HepG2 (cell line): ENCODE results near the gene LIMD2. TPM values are rescaled to one million over a fixed set of nuclear protein-coding genes. Genes with fewer than 3 reads are reported as not detected.
"Not testable (repeated sequence)": the region's sequence is repeated elsewhere in the genome, so short reads cannot be mapped to it uniquely, and the experiment has no call there.

Experiments used
- ATAC-seq: fragments of 200-7000 bp; cut with Tn5 transposase; 3 replicates; pipeline ENCODE4 v1.9.1; 2020; ENCODE audit warnings: mild to moderate bottlenecking, moderate library complexity
- BruUV-seq: library from RNA; stranded (reverse); fragments of 400-500 nt; replicated peaks from 2 replicates; lab custom pipeline; 2021; lab: Mats Ljungman, UMichigan
- CTCF ChIA-PET: fragments of 300-600 bp; formaldehyde crosslinking; extraction: SDS; loops from one replicate; lab custom pipeline; 2021; ENCODE audit warnings: low total read pairs, inconsistent platforms, low intra/inter-chr PET ratio; lab: Yijun Ruan, JAX
- POLR2A ChIA-PET: fragments of 350-600 bp; sonication (Branson Sonifier 250); formaldehyde crosslinking; loops from one replicate; lab custom pipeline; 2020; ENCODE audit warnings: antibody characterized with exemption, inconsistent platforms; lab: Yijun Ruan, JAX
- DNase-seq: peaks from one replicate; pipeline ENCODE4 v3.0.0-alpha.2; 2015; ENCODE audit warnings: low spot score
- FAIRE-seq: peaks from 3 replicates; lab custom pipeline; 2011; peaks lifted over from hg19 to GRCh38; lab: Jason Lieb, UNC
- H2AFZ ChIP-seq: one replicate; pipeline ENCODE4 v1.6.1; 2011; ENCODE audit warnings: low read length, inconsistent platforms
- H3K27ac ChIP-seq: fragments of 300-600 bp; 3 replicates; pipeline ENCODE4 v1.8.0; 2011; ENCODE audit warnings: mixed run types, mild to moderate bottlenecking, mixed read lengths, low read length, inconsistent platforms; ENCODE audit not compliant: insufficient read depth; ENCODE audit errors: extremely low read length
- H3K27me3 ChIP-seq, 2 experiments: fragments of 200-600 bp in 1 of 2; 2 replicates in 1 of 2; 3 replicates in 1 of 2; pipeline versions ENCODE4 v1.6.0 to v1.8.0; 2011; ENCODE audit warnings: low read length in 2 of 2, mild to moderate bottlenecking in 2 of 2, moderate library complexity in 2 of 2, inconsistent platforms in 1 of 2; ENCODE audit not compliant: insufficient read depth in 2 of 2, control insufficient read depth in 1 of 2
- H3K36me3 ChIP-seq, 2 experiments: fragments of 200-600 bp in 1 of 2; replicated peaks in 1 of 2; 2 replicates in 1 of 2; 3 replicates in 1 of 2; pipeline versions ENCODE4 v1.5.1 to v1.8.0; 2011; ENCODE audit warnings: low read length in 2 of 2, inconsistent platforms in 1 of 2; ENCODE audit not compliant: insufficient read depth in 2 of 2, control insufficient read depth in 1 of 2
- H3K4me1 ChIP-seq: 2 replicates; pipeline ENCODE4 v1.5.1; 2012; ENCODE audit warnings: low read length, inconsistent platforms; ENCODE audit not compliant: insufficient read depth
- H3K4me2 ChIP-seq: 2 replicates; pipeline ENCODE4 v1.6.0; 2011; ENCODE audit warnings: low read depth, low read length, inconsistent platforms
- H3K4me3 ChIP-seq, 3 experiments: fragments of 200-600 bp in 1 of 3; sonication (generic), shearing (Covaris generic) in 1 of 3; replicated peaks in 1 of 3; 2 replicates each; pipeline ENCODE4 v1.5.1; 2011 to 2016; ENCODE audit warnings: low read length in 3 of 3, inconsistent platforms in 2 of 3, low read depth in 2 of 3, mild to moderate bottlenecking in 2 of 3, control low read depth in 1 of 3, mixed read lengths in 1 of 3; ENCODE audit not compliant: insufficient read depth in 1 of 3
- H3K79me2 ChIP-seq: one replicate; pipeline ENCODE4 v1.6.1; 2011; ENCODE audit warnings: low read length, inconsistent platforms; ENCODE audit not compliant: insufficient read depth
- H3K9ac ChIP-seq: 2 replicates; pipeline ENCODE4 v1.6.0; 2011; ENCODE audit warnings: mild to moderate bottlenecking, low read depth, low read length, inconsistent platforms; ENCODE audit not compliant: insufficient read depth
- H3K9me3 ChIP-seq: 2 replicates; pipeline ENCODE4 v1.5.1; 2012; ENCODE audit warnings: mild to moderate bottlenecking, low read length
- H4K20me1 ChIP-seq: 2 replicates; pipeline ENCODE4 v1.6.0; 2011; ENCODE audit warnings: inconsistent platforms, mild to moderate bottlenecking, low read length, moderate library complexity; ENCODE audit not compliant: insufficient read depth
- DR1 ChIP-seq: sonication (generic); formaldehyde crosslinking; IDR thresholded peaks from 2 replicates; pipeline ENCODE4 v1.8.0; 2021; ENCODE audit warnings: mild to moderate bottlenecking, missing genetic modification reagents, inconsistent platforms
- KDM6A ChIP-seq: IDR thresholded peaks from 2 replicates; pipeline ENCODE4 v1.6.1; 2016; ENCODE audit warnings: low read depth
- MED1 ChIP-seq: sonication (generic); formaldehyde crosslinking; IDR thresholded peaks from 2 replicates; pipeline ENCODE4 v1.4.0; 2020; ENCODE audit warnings: missing genetic modification reagents
- MED13 ChIP-seq: sonication (generic); formaldehyde crosslinking; IDR thresholded peaks from 2 replicates; pipeline ENCODE4 v1.5.0; 2020; ENCODE audit warnings: missing genetic modification reagents
- NCOA2 ChIP-seq: sonication (generic); formaldehyde crosslinking; IDR thresholded peaks from 2 replicates; pipeline ENCODE4 v1.8.0; 2022; ENCODE audit warnings: inconsistent platforms
- PHF5A ChIP-seq: IDR thresholded peaks from one replicate; pipeline ENCODE4 v1.6.1; 2018; ENCODE audit warnings: low read depth, missing genetic modification reagents; ENCODE audit not compliant: unreplicated experiment
- POLR2AphosphoS5 ChIP-seq: IDR thresholded peaks from 2 replicates; pipeline ENCODE4 v1.6.1; 2012; ENCODE audit warnings: low read depth, low read length
- SAFB2 ChIP-seq: sonication (generic); formaldehyde crosslinking; IDR thresholded peaks from 2 replicates; pipeline ENCODE4 v1.5.1; 2020; ENCODE audit warnings: missing genetic modification reagents, low read depth, mild to moderate bottlenecking, borderline replicate concordance
- SNAI1 ChIP-seq: sonication (generic); formaldehyde crosslinking; IDR thresholded peaks from 2 replicates; pipeline ENCODE4 v1.5.0; 2020; ENCODE audit warnings: mild to moderate bottlenecking, missing genetic modification reagents, borderline replicate concordance
- ZBTB1 ChIP-seq: sonication (generic); formaldehyde crosslinking; IDR thresholded peaks from 2 replicates; pipeline ENCODE4 v1.4.0; 2020; ENCODE audit warnings: missing genetic modification reagents, borderline replicate concordance
- ZMYM2 ChIP-seq: sonication (generic); formaldehyde crosslinking; IDR thresholded peaks from 2 replicates; pipeline ENCODE4 v1.8.0; 2022; ENCODE audit warnings: mild to moderate bottlenecking, missing genetic modification reagents
- ZNF234 ChIP-seq: sonication (generic); formaldehyde crosslinking; conservative IDR thresholded peaks from 2 replicates; pipeline ENCODE4 v1.5.1; 2020; ENCODE audit warnings: mild to moderate bottlenecking, missing genetic modification reagents
- ZNF746 ChIP-seq: sonication (generic); formaldehyde crosslinking; IDR thresholded peaks from 2 replicates; pipeline ENCODE4 v1.8.0; 2022; ENCODE audit warnings: mild to moderate bottlenecking, missing genetic modification reagents
- WGBS: methylation state at CpG from one replicate; pipeline ENCODE4 v1.1.6; 2017; ENCODE audit warnings: low lambda C conversion rate; 5-methylcytosine and 5-hydroxymethylcytosine counted together
- in situ Hi-C: cut with HindIII; loops from 2 replicates; pipeline ENCODE4 v1.10.0; 2017; ENCODE audit warnings: low pct_unique_long_range_greater_than_20kb; ENCODE audit not compliant: extremely low pct_ligation_motif_present
- intact Hi-C: fragments of 100-400 bp; cut with micrococcal nuclease; formaldehyde crosslinking; loops from one replicate; pipeline ENCODE4 v1.10.0; 2022; ENCODE audit not compliant: unreplicated experiment
- polyA plus RNA-seq, 8 experiments: library from polyadenylated mRNA; depleted of rRNA in 3 of 8; stranded (reverse) in 7 of 8; unstranded in 1 of 8; fragments of >200 nt; fragmentation: Illumina TruSeq in 4 of 8; extraction: Trizol in 4 of 8; gene quantifications; 2 replicates each; pipeline versions ENCODE4 v1.2.1 to v1.2.3, GENCODE V29; 2011 to 2016; ENCODE audit warnings: low read depth in 4 of 8, missing spikeins in 1 of 8, mixed read lengths in 1 of 8; ENCODE audit not compliant: insufficient read depth in 1 of 8
- total RNA-seq, 5 experiments: library from RNA; depleted of rRNA; stranded (reverse); fragments of >200 nt; fragmentation: Illumina TruSeq; extraction: Trizol; gene quantifications; 2 replicates each; pipeline ENCODE4 v1.2.3, GENCODE V29; 2016; ENCODE audit warnings: low read depth in 1 of 5
- TF ChIP-seq, protein P1 (sequence below): sonication (generic); formaldehyde crosslinking; IDR thresholded peaks from 2 replicates; pipeline ENCODE4 v1.4.0; 2020; ENCODE audit warnings: mild to moderate bottlenecking, missing genetic modification reagents
- TF ChIP-seq, protein P2 (sequence below): IDR thresholded peaks from 2 replicates; pipeline ENCODE4 v1.6.1; 2016; ENCODE audit warnings: low read depth
- TF ChIP-seq, protein P3 (sequence below): IDR thresholded peaks from 2 replicates; pipeline ENCODE4 v1.6.1; 2016; ENCODE audit warnings: missing compliant biosample characterization, missing genetic modification reagents, borderline replicate concordance

LIMD2 gene
- total and polyA plus RNA-seq, 2 of the 13 experiments (the other 11 are each of a cell fraction or from before 2014, with no cell fraction given), result 9.0 to 20.8 TPM

DNA sequence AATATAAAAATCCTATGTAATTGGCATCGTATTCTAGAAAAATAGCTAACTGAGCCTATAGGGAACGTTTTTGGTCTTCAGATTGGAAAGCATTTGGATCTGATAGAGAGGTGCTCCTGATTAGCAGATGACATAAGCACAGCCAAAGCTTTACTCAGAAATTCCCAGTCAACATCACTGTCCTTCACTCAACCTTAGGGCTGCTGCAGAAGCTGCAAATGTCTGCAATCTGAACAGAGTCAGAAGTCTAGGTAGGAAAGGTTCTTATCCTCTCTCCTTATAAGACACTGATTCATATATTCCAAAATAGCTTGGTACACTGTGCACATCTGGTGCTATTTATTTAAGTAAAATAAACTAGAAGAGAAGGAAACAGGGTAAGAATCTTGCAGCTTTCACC, 22.5 kb upstream of the LIMD2 start (continued):
- TF ChIP-seq ZMYM2 (CRISPR knock-in tag), result no peak
- no peak for TF ChIP-seq ZBTB1 (CRISPR knock-in tag)
- TF ChIP-seq ZNF234 (CRISPR knock-in tag), result no peak
- TF ChIP-seq, all 625 proteins: peak for 0

DNA sequence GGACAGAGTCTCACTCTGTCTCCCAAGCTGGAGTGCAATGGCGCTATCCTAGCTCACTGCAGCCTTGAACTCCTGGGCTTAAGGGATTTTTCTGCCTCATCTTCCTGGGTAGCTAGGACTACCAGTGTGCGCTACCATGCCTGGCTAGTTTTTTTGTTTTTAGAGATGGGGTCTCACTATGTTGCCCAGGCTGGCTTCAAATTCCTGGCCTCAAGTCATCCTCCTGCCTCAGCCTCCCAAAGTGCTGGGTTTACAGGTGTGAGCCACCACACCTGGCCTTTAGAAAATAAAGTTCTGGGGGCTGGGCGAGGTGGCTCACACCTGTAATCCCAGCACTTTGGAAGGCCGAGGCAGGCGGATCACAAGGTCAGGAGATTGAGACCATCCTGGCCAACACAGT, 20.3 kb upstream of the LIMD2 start:
- not testable (repeated sequence) for BruUV-seq

DNA sequence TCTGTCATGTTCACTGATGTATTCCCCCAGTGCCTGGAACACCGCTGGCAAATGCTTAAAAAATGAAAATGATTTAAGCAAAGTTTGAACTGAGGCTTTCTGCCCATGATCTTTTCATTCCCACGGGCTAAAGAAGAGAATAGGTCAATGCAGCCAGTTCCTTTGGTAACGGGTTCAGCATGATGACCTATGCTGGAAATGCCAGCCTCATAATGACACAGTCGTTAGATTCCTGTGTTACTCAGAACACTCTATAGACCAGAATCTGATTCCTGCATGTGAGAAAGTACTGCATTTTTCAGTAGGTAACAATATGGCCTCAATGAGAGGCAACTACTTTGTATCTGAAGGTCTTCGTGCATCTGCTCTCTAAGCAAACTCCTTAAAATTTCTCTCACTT, 19.1 kb upstream of the LIMD2 start:
- Histone ChIP-seq H4K20me1 (no peaks in the 10 kb centered on the region), H3K36me3 (0 out of 5 replicates have a peak, but pooled peaks cover 0 to 2% of the 10 kb centered on the region in 2 experiments), H2AFZ (no peak overlapping the region), H3K27ac (no peak overlapping the region), H3K9ac (no peak overlapping the region), H3K4me2 (no peak overlapping the region), H3K4me1 (no peaks in the 10 kb centered on the region), H3K79me2 (no peaks in the 10 kb centered on the region), H3K27me3 (no peaks in the 10 kb centered on the region), H3K4me3 (no peak overlapping the region), H3K9me3 (no peaks in the 10 kb centered on the region)
- 89% methylated on average over 5 of the region's 5 CpGs for WGBS
- POLR2A ChIA-PET, result no interaction called here
- no peak for FAIRE-seq
- no TSS peak for BruUV-seq
- intact Hi-C loops, result no loop called here
- DNase-seq, result no peak
- in situ Hi-C loops, result no loop called here
- ATAC-seq, result no peak
- CTCF ChIA-PET, result no interaction called here
- TF ChIP-seq POLR2AphosphoS5, result no peak
- no peak for TF ChIP-seq SNAI1 (CRISPR knock-in tag)
- TF ChIP-seq ZNF746 (CRISPR knock-in tag), result no peak
- TF ChIP-seq, protein P1, sequence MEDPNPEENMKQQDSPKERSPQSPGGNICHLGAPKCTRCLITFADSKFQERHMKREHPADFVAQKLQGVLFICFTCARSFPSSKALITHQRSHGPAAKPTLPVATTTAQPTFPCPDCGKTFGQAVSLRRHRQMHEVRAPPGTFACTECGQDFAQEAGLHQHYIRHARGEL (CRISPR knock-in tag), result no peak
- TF ChIP-seq, protein P2, sequence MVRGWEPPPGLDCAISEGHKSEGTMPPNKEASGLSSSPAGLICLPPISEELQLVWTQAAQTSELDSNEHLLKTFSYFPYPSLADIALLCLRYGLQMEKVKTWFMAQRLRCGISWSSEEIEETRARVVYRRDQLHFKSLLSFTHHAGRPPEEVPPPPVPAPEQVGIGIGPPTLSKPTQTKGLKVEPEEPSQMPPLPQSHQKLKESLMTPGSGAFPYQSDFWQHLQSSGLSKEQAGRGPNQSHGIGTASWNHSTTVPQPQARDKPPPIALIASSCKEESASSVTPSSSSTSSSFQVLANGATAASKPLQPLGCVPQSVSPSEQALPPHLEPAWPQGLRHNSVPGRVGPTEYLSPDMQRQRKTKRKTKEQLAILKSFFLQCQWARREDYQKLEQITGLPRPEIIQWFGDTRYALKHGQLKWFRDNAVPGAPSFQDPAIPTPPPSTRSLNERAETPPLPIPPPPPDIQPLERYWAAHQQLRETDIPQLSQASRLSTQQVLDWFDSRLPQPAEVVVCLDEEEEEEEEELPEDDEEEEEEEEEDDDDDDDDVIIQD (CRISPR knock-in tag), result no peak
- TF ChIP-seq PHF5A (CRISPR knock-in tag), result no peak
- TF ChIP-seq MED1 (CRISPR knock-in tag), result no peak
- TF ChIP-seq DR1 (CRISPR knock-in tag), result no peak
- TF ChIP-seq, protein P3, sequence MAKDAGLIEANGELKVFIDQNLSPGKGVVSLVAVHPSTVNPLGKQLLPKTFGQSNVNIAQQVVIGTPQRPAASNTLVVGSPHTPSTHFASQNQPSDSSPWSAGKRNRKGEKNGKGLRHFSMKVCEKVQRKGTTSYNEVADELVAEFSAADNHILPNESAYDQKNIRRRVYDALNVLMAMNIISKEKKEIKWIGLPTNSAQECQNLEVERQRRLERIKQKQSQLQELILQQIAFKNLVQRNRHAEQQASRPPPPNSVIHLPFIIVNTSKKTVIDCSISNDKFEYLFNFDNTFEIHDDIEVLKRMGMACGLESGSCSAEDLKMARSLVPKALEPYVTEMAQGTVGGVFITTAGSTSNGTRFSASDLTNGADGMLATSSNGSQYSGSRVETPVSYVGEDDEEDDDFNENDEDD (CRISPR knock-in tag), result no peak
- no peak for TF ChIP-seq MED13 (CRISPR knock-in tag)
- TF ChIP-seq SAFB2 (CRISPR knock-in tag), result no peak
- TF ChIP-seq KDM6A (CRISPR knock-in tag), result no peak
- no peak for TF ChIP-seq NCOA2 (CRISPR knock-in tag)

More for the DNA sequence above, 20.3 kb upstream of the LIMD2 start:
- H3K4me1 ChIP-seq, H3K9me3 ChIP-seq, H3K9ac ChIP-seq, FAIRE-seq, H3K27ac ChIP-seq, DNase-seq, POLR2A ChIA-PET, ATAC-seq, CTCF ChIA-PET, H3K79me2 ChIP-seq, H3K4me2 ChIP-seq, H3K4me3 ChIP-seq, in situ Hi-C loops, H3K36me3 ChIP-seq, H2AFZ ChIP-seq, H4K20me1 ChIP-seq, intact Hi-C loops, H3K27me3 ChIP-seq: not testable (repeated sequence)
- WGBS, result over 99% methylated on average over 5 of the region's 5 CpGs
